Neuronal stem cell (in vitro differentiated cells): Measurements from ENCODE around the gene RNU6-9.

ENCODE experiments used
- DNase-seq: peaks from one replicate; pipeline ENCODE4 v3.0.0-alpha.2; 2013; ENCODE audit warnings: low spot score
- H2AFZ ChIP-seq: one replicate; pipeline ENCODE4 v1.6.1; 2013; ENCODE audit warnings: mild to moderate bottlenecking, low read length, inconsistent platforms
- H2AK5ac ChIP-seq: 2 replicates; pipeline ENCODE4 v1.6.1; 2013; ENCODE audit warnings: low read depth, mild to moderate bottlenecking, inconsistent platforms, low read length, moderate library complexity, mixed read lengths
- H2BK120ac ChIP-seq: 2 replicates; pipeline ENCODE4 v1.6.1; 2013; ENCODE audit warnings: low read depth, mild to moderate bottlenecking, inconsistent platforms, low read length, moderate library complexity, mixed read lengths
- H2BK12ac ChIP-seq: one replicate; pipeline ENCODE4 v1.6.1; 2013; ENCODE audit warnings: low read length, inconsistent platforms
- H2BK15ac ChIP-seq: 2 replicates; pipeline ENCODE4 v1.6.1; 2013; ENCODE audit warnings: mild to moderate bottlenecking, low read length, inconsistent platforms, mixed read lengths
- H2BK5ac ChIP-seq: one replicate; pipeline ENCODE4 v1.6.1; 2013; ENCODE audit warnings: inconsistent platforms, mild to moderate bottlenecking, low read length, moderate library complexity
- H3K14ac ChIP-seq: one replicate; pipeline ENCODE4 v1.6.1; 2013; ENCODE audit warnings: low read length, inconsistent platforms
- H3K18ac ChIP-seq: 2 replicates; pipeline ENCODE4 v1.6.1; 2013; ENCODE audit warnings: low read length, inconsistent platforms
- H3K23ac ChIP-seq: 2 replicates; pipeline ENCODE4 v1.6.1; 2013; ENCODE audit warnings: low read depth, mild to moderate bottlenecking, mixed read lengths, low read length, inconsistent platforms; ENCODE audit not compliant: poor library complexity
- H3K27ac ChIP-seq: replicated peaks from 3 replicates; pipeline ENCODE4 v1.5.1; 2013; ENCODE audit warnings: low read length, inconsistent platforms
- H3K27me3 ChIP-seq, 3 experiments: 2 replicates each; pipeline ENCODE4 v1.6.1; 2013; ENCODE audit warnings: low read length in 3 of 3, mild to moderate bottlenecking in 2 of 3, inconsistent platforms in 1 of 3, low read depth in 1 of 3, mixed read lengths in 1 of 3, moderate library complexity in 1 of 3; ENCODE audit not compliant: control insufficient read depth in 3 of 3, insufficient read depth in 3 of 3
- H3K36me3 ChIP-seq, 2 donors: replicated peaks in 1 of 2; 2 replicates each; pipeline ENCODE4 v1.6.1; 2013; ENCODE audit warnings: low read length in 2 of 2; ENCODE audit not compliant: control insufficient read depth in 2 of 2, insufficient read depth in 2 of 2
- H3K4ac ChIP-seq: 2 replicates; pipeline ENCODE4 v1.6.1; 2013; ENCODE audit warnings: inconsistent platforms, mild to moderate bottlenecking, low read length, moderate library complexity
- H3K4me1 ChIP-seq, 2 donors: 1 replicate in 1 of 2; 2 replicates in 1 of 2; pipeline ENCODE4 v1.6.1; 2013; ENCODE audit warnings: low read length in 2 of 2, low read depth in 1 of 2; ENCODE audit not compliant: control insufficient read depth in 2 of 2, insufficient read depth in 1 of 2
- H3K4me2 ChIP-seq: one replicate; pipeline ENCODE4 v1.6.1; 2013; ENCODE audit warnings: mild to moderate bottlenecking, low read length, inconsistent platforms; ENCODE audit not compliant: insufficient read depth, poor library complexity, severe bottlenecking
- H3K4me3 ChIP-seq, 2 donors: 2 replicates each; pipeline ENCODE4 v1.5.1; 2013; ENCODE audit warnings: low read length in 2 of 2, mild to moderate bottlenecking in 2 of 2, inconsistent platforms in 1 of 2, moderate library complexity in 1 of 2
- H3K79me1 ChIP-seq: one replicate; pipeline ENCODE4 v1.6.1; 2013; ENCODE audit warnings: low read depth, mild to moderate bottlenecking, inconsistent platforms, low read length, moderate library complexity
- H3K9ac ChIP-seq: one replicate; pipeline ENCODE4 v1.6.1; 2013; ENCODE audit warnings: mild to moderate bottlenecking, low read depth, low read length, inconsistent platforms; ENCODE audit not compliant: poor library complexity
- H3K9me3 ChIP-seq, 2 donors: replicated peaks in 1 of 2; 2 replicates each; pipeline versions ENCODE3 to v1.6.1; 2013; ENCODE audit warnings: low read length in 2 of 2, mild to moderate bottlenecking in 2 of 2, inconsistent platforms in 1 of 2, low read depth in 1 of 2, mixed read lengths in 1 of 2, moderate library complexity in 1 of 2; ENCODE audit not compliant: control insufficient read depth in 2 of 2, insufficient read depth in 1 of 2
- H4K8ac ChIP-seq: one replicate; pipeline ENCODE4 v1.6.1; 2013; ENCODE audit warnings: low read depth, mild to moderate bottlenecking, inconsistent platforms, low read length, moderate library complexity
- H4K91ac ChIP-seq: one replicate; pipeline ENCODE4 v1.6.1; 2013; ENCODE audit warnings: low read length, low read depth, mild to moderate bottlenecking, inconsistent platforms; ENCODE audit not compliant: poor library complexity
- WGBS, 2 donors: extraction: QIAGEN DNeasy Blood & Tissue Kit; methylation state at CpG; one replicate each; pipeline ENCODE4 v1.1.7; 2013; ENCODE audit warnings: missing lambda C conversion rate in 2 of 2, mixed read lengths in 1 of 2; ENCODE audit not compliant: insufficient read length in 2 of 2, insufficient replicate concordance in 1 of 2; ENCODE audit errors: extremely low coverage in 2 of 2; 5-methylcytosine and 5-hydroxymethylcytosine counted together

RNU6-9 gene

GRCh38 chr19:854549-854948 is 38.7 kb upstream of the RNU6-9 start:
- peaks cover 0 to 11% (median 11%) of the 10 kb centered on the region in 3 experiments for H3K27me3 ChIP-seq
- DNase-seq: no peak

DNA sequence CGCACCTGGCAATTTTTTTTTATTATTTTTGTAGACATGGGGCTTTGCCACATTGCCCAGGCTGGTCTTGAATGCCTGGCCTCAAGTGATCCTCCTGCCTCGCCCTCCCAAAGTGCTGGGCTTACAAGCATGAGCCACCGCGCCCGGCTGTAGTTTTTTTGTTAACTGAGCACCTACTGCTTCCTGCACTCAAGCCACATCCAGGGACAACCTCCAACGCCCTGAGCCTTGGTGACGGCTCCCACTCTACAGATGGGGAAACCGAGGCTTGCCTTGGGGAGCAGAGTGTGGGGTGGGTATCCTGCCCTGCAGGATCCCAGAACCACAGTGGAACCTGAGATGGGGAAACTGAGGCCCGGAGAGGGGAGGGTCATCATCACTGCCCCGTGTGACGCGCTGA is 38.1 kb upstream of the RNU6-9 start:
- H3K36me3 ChIP-seq: no peaks in the 10 kb centered on the region
- no peak overlapping the region for H3K4me2 ChIP-seq
- peak overlapping the region; percentile 89 for H3K18ac ChIP-seq
- no peak overlapping the region for H4K8ac ChIP-seq
- no peak overlapping the region for H3K9ac ChIP-seq
- H3K27ac ChIP-seq: no peak overlapping the region
- H3K27me3 ChIP-seq: peaks cover 3 to 17% (median 17%) of the 10 kb centered on the region in 3 experiments
- H3K4ac ChIP-seq: no peak overlapping the region
- peaks cover 0 to 2% of the 10 kb centered on the region in 2 donors for H3K9me3 ChIP-seq
- no peak overlapping the region for H2BK5ac ChIP-seq
- no peak overlapping the region for H2BK15ac ChIP-seq
- H4K91ac ChIP-seq: no peak overlapping the region
- no peak for DNase-seq
- no peak overlapping the region for H2AFZ ChIP-seq
- peak overlapping the region; percentile 98 for H3K23ac ChIP-seq
- peaks cover 0 to 6% of the 10 kb centered on the region in 2 donors for H3K4me1 ChIP-seq
- H3K79me1 ChIP-seq: peaks cover 2% of the 10 kb centered on the region
- H3K4me3 ChIP-seq: no peak overlapping the region
- WGBS, 2 donors: no CpG with 5 or more reads among the region's 12 CpGs
- no peak overlapping the region for H2BK12ac ChIP-seq
- H2BK120ac ChIP-seq: no peak overlapping the region
- H2AK5ac ChIP-seq: peak overlapping the region; percentile 66
- peak overlapping the region; percentile 99 for H3K14ac ChIP-seq

More at GRCh38 chr19:854549-854948, 38.7 kb upstream of the RNU6-9 start:
- Histone ChIP-seq H4K8ac (no peak overlapping the region), H3K9ac (no peak overlapping the region), H3K27ac (no peak overlapping the region), H3K36me3 (no peaks in the 10 kb centered on the region), H2AK5ac (no peak overlapping the region), H3K9me3 (peaks cover 0 to 2% of the 10 kb centered on the region in 2 donors), H2BK5ac (no peak overlapping the region), H4K91ac (no peak overlapping the region), H3K79me1 (no peaks in the 10 kb centered on the region), H3K18ac (no peak overlapping the region), H2BK15ac (no peak overlapping the region), H2BK120ac (no peak overlapping the region), H3K14ac (no peak overlapping the region), H3K4me3 (no peak overlapping the region), H2AFZ (no peak overlapping the region), H3K4me2 (no peak overlapping the region), H2BK12ac (no peak overlapping the region), H3K4me1 (peaks cover 0 to 6% of the 10 kb centered on the region in 2 donors), H3K23ac (no peak overlapping the region), H3K4ac (no peak overlapping the region)
- no CpG with 5 or more reads among the region's 6 CpGs for WGBS, 2 donors

DNA sequence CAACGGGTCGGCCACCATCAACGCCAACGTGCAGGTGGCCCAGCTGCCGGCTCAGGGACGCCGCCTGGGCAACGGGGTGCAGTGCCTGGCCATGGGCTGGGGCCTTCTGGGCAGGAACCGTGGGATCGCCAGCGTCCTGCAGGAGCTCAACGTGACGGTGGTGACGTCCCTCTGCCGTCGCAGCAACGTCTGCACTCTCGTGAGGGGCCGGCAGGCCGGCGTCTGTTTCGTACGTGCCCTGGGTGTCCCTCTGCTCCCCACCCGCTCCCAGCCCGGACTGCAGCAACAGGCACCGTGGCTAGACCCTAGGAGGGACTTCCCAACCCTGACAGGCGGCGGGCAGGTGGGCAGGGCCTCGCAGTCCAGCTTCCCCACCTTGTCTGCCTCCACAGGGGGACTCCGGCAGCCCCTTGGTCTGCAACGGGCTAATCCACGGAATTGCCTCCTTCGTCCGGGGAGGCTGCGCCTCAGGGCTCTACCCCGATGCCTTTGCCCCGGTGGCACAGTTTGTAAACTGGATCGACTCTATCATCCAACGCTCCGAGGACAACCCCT is 37.6 kb upstream of the RNU6-9 start:
- no peak overlapping the region for H3K4me3 ChIP-seq
- H2AFZ ChIP-seq: no peak overlapping the region
- H4K8ac ChIP-seq: no peak overlapping the region
- no peak overlapping the region for H2BK5ac ChIP-seq
- peak overlapping the region; percentile 99 for H3K14ac ChIP-seq
- no peak overlapping the region for H4K91ac ChIP-seq
- peak overlapping the region; percentile 98 for H3K23ac ChIP-seq
- no peak overlapping the region for H2BK120ac ChIP-seq
- H3K27me3 ChIP-seq: peaks cover 7 to 22% (median 20%) of the 10 kb centered on the region in 3 experiments
- peak overlapping the region; percentile 70 for H3K9ac ChIP-seq
- H3K18ac ChIP-seq: peak overlapping the region; percentile 89
- no CpG with 5 or more reads among the region's 40 CpGs for WGBS, 2 donors
- no peak overlapping the region for H2BK12ac ChIP-seq
- peaks cover 0 to 2% of the 10 kb centered on the region in 2 donors for H3K4me1 ChIP-seq
- H2AK5ac ChIP-seq: peak overlapping the region; percentile 66
- peak overlapping the region; percentile 38 for H2BK15ac ChIP-seq
- H3K4ac ChIP-seq: no peak overlapping the region
- H3K9me3 ChIP-seq: peaks cover 0 to 2% of the 10 kb centered on the region in 2 donors
- no peak overlapping the region for H3K4me2 ChIP-seq
- H3K36me3 ChIP-seq: no peaks in the 10 kb centered on the region
- DNase-seq: no peak
- peaks cover 2% of the 10 kb centered on the region for H3K79me1 ChIP-seq
- H3K27ac ChIP-seq: no peak overlapping the region

- Histone ChIP-seq H3K4me2 (no peak overlapping the region), H2BK120ac (no peak overlapping the region), H2BK5ac (no peak overlapping the region), H2AFZ (no peak overlapping the region), H3K27me3 (peaks cover 18 to 42% (median 19%) of the 10 kb centered on the region in 3 experiments), H2BK12ac (no peak overlapping the region), H3K36me3 (no peaks in the 10 kb centered on the region), H4K91ac (no peak overlapping the region), H2AK5ac (no peak overlapping the region), H3K27ac (no peak overlapping the region), H4K8ac (no peak overlapping the region), H3K14ac (no peak overlapping the region), H3K4ac (no peak overlapping the region), H3K9me3 (peaks cover 0 to 9% of the 10 kb centered on the region in 2 donors), H3K4me1 (peaks cover 2 to 3% of the 10 kb centered on the region in 2 donors), H3K79me1 (peaks cover 4% of the 10 kb centered on the region), H3K9ac (no peak overlapping the region), H3K23ac (no peak overlapping the region), H2BK15ac (no peak overlapping the region), H3K18ac (no peak overlapping the region), H3K4me3 (peak overlapping the region in 1 of 2 donors; percentile 30)
- DNase-seq: no peak
- no CpG with 5 or more reads among the region's 9 CpGs for WGBS, 2 donors
Observed at GRCh38 chr19:858284-858683, 35.0 kb upstream of the RNU6-9 start.
